ENCODE results near the gene CALU. TPM values are rescaled to one million over a fixed set of nuclear protein-coding genes. Genes with fewer than 3 reads are reported as not detected.

Gene CALU
- polyA plus RNA-seq, 1 experiment, result 346 TPM

- H3K27me3 ChIP-seq (ENCODE audit: control insufficient read depth, insufficient read depth, low read length), result peaks cover 6% of the 10 kb centered on the region
- H3K4me3 ChIP-seq (ENCODE audit: low read depth, low read length), result no peak overlapping the region
- no peaks in the 10 kb centered on the region for H3K36me3 ChIP-seq (ENCODE audit: control insufficient read depth, insufficient read depth, low read length)
- CTCF ChIA-PET, result interaction anchor here (0.6 to 1.3 kb wide), 4 partner anchors 11 to 139 kb away, joined by 3 to 4 read pairs (median 4); no protein-coding TSS in a partner anchor
- TF ChIP-seq CTCF (IDR thresholded peaks at IDR 0.05; ENCODE audit: insufficient read depth, low read depth, low read length), result no peak
- no peak for DNase-seq (ENCODE audit: low read depth)
- POLR2A ChIA-PET, result no interaction called here
Observed at GRCh38 chr7:128724743-128725142, 14.4 kb upstream of the CALU start.

- no peaks in the 10 kb centered on the region for H3K36me3 ChIP-seq (ENCODE audit: control insufficient read depth, insufficient read depth, low read length)
- no peak for DNase-seq (ENCODE audit: low read depth)
- ChIA-PET CTCF (interaction anchor here (1.5 kb wide), 1 partner anchor 9 kb away, joined by 4 read pairs; no protein-coding TSS in a partner anchor), POLR2A (no interaction called here)
- H3K4me3 ChIP-seq (ENCODE audit: low read depth, low read length), result no peak overlapping the region
- H3K27me3 ChIP-seq (ENCODE audit: control insufficient read depth, insufficient read depth, low read length), result peaks cover 6% of the 10 kb centered on the region
- TF ChIP-seq CTCF (IDR thresholded peaks at IDR 0.05; ENCODE audit: insufficient read depth, low read depth, low read length), result no peak
Observed at GRCh38 chr7:128725531-128725930, 13.6 kb upstream of the CALU start.

GRCh38 chr7:128726059-128726736 lies 13.0 kb upstream of the CALU start:
- Histone ChIP-seq H3K27me3 (ENCODE audit: control insufficient read depth, insufficient read depth, low read length) (peaks cover 6% of the 10 kb centered on the region), H3K4me3 (ENCODE audit: low read depth, low read length) (no peak overlapping the region), H3K36me3 (ENCODE audit: control insufficient read depth, insufficient read depth, low read length) (no peaks in the 10 kb centered on the region)
- CTCF ChIA-PET, result interaction anchor here (1.1 to 1.5 kb wide), 3 partner anchors 8 to 48 kb away, joined by 3 to 4 read pairs (median 3); no protein-coding TSS in a partner anchor
- no peak for DNase-seq (ENCODE audit: low read depth)
- POLR2A ChIA-PET, result interaction anchor here (0.6 kb wide), 1 partner anchor 216 kb away, joined by 4 read pairs; no protein-coding TSS in a partner anchor
- TF ChIP-seq CTCF (IDR thresholded peaks at IDR 0.05; ENCODE audit: insufficient read depth, low read depth, low read length), result no peak

GRCh38 chr7:128726737-128727072 lies 12.5 kb upstream of the CALU start:
- Histone ChIP-seq H3K27me3 (ENCODE audit: control insufficient read depth, insufficient read depth, low read length) (peaks cover 6% of the 10 kb centered on the region), H3K36me3 (ENCODE audit: control insufficient read depth, insufficient read depth, low read length) (no peaks in the 10 kb centered on the region), H3K4me3 (ENCODE audit: low read depth, low read length) (no peak overlapping the region)
- ChIA-PET CTCF (interaction anchor here (1.1 to 1.5 kb wide), 3 partner anchors 8 to 49 kb away, joined by 3 to 4 read pairs (median 3); no protein-coding TSS in a partner anchor), POLR2A (interaction anchor here (0.6 kb wide), 1 partner anchor 217 kb away, joined by 4 read pairs; no protein-coding TSS in a partner anchor)
- DNase-seq (ENCODE audit: low read depth), result no peak
- no peak for TF ChIP-seq CTCF (IDR thresholded peaks at IDR 0.05; ENCODE audit: insufficient read depth, low read depth, low read length)

GRCh38 chr7:128727239-128727638 lies 11.9 kb upstream of the CALU start:
- Histone ChIP-seq H3K27me3 (ENCODE audit: control insufficient read depth, insufficient read depth, low read length) (peaks cover 6% of the 10 kb centered on the region), H3K36me3 (ENCODE audit: control insufficient read depth, insufficient read depth, low read length) (no peaks in the 10 kb centered on the region), H3K4me3 (ENCODE audit: low read depth, low read length) (no peak overlapping the region)
- TF ChIP-seq CTCF (IDR thresholded peaks at IDR 0.05; ENCODE audit: insufficient read depth, low read depth, low read length), result no peak
- no peak for DNase-seq (ENCODE audit: low read depth)
- ChIA-PET CTCF (interaction anchor here (1.1 to 1.4 kb wide), 2 partner anchors 14 to 49 kb away, joined by 3 read pairs; no protein-coding TSS in a partner anchor), POLR2A (no interaction called here)
